GM19193 (cell line): ENCODE results near the gene EBPL.

Experiments used
- POLR2A ChIP-seq: IDR thresholded peaks from 4 replicates; pipeline ENCODE4 v1.6.1; 2011; ENCODE audit not compliant: insufficient read depth, insufficient read length; ENCODE audit errors: extremely low read depth

Gene EBPL

DNA sequence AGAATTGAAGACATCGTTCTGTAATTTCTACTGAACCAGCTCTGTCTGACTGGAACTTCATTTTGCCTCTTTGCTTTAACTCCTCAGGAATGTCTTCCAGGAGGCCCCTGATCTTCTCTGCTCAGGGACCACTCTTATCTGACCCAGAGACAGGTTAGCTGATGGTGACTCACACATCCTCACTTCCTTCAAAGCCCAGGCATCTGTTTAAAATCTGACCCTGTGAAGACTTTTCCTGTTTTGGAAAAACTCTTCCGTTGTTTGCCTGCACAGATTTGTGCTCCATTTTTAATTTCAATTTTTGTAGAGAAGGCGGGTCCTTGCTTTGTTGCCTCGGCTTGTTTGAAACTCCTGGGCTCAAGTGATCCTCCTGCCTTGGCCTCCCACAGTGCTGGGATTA, 61.3 kb downstream of the EBPL start:
- no peak for TF ChIP-seq POLR2A

DNA sequence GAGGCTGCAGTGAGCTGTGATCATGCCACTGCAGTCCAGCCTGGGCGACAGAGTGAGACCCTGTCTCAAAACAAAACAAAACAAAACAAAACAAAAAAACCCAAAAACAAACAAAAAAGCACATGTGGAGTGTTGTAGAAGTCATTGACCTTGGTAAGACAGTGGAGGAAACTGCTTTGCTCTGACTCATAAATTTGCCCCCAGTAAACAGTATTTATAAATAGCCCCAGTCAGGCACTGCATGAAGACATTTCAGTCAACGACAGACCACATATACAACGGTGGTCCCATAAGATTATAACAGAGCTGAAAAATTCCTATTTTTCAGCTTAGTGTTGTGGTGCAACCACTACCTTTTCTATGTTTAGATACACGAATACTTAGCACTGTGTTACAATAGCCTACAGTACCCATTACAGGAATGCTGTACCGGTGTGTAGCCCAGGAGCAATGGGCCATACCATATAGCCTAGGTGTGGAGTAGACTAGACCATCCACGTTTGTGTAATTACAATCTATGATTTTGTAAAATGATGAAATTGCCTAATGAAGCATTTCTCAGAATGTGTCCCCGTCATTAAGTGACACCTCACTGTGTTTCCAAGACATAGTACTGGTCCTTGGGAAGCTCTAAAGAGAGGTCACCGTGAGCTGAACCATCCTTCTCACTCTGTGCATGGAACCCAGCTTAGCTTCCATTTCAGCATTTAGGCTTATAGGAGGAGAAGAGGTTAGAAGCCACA, 61.9 kb downstream of the EBPL start:
- TF ChIP-seq POLR2A = no peak

DNA sequence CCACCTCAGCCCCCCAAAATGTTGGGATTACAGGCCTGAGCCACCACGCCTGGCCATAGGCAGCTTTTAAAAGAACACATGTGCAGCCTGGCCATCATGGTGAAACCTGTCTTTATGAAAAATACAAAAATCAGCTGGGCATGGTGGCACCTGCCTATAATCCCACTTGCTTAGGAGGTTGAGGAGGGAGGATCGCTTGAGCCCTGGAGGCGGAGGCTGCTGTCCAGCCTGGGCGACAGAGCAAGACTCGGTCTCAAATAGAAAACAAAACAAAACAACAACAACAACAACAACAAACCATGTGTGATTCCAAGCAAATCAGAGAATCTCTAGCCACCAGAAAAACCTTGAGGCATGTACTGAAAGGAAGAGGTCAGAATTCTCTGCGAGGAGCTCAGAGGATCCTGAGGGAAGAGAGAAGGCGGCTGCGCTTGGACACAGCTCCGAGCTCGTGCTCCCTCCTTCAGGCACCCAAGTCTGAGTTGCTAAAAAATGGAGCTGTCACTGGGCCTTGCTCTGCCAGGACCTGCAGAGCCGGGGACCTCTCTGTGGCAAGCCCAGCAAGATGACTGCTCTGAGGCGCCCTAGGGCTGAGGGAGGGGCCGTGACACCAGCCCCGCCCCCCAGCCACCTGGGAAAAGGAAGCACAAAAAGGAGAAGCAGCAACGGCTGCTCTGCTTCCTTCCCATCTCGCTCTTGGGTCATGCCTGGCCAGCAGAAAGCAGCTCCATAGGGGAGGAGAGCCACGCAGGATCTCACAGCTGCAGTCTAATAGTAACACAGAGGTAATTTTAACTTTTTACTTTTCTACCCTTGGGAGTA, 63.2 kb downstream of the EBPL start, which contains the start of gene ARL11:
ARL11 (plus strand) TSS at position 677 of the 822 bp plus-strand sequence. CDS start 1,941 bp downstream, outside the sequence.
- TF ChIP-seq POLR2A = peak; percentile 85

DNA sequence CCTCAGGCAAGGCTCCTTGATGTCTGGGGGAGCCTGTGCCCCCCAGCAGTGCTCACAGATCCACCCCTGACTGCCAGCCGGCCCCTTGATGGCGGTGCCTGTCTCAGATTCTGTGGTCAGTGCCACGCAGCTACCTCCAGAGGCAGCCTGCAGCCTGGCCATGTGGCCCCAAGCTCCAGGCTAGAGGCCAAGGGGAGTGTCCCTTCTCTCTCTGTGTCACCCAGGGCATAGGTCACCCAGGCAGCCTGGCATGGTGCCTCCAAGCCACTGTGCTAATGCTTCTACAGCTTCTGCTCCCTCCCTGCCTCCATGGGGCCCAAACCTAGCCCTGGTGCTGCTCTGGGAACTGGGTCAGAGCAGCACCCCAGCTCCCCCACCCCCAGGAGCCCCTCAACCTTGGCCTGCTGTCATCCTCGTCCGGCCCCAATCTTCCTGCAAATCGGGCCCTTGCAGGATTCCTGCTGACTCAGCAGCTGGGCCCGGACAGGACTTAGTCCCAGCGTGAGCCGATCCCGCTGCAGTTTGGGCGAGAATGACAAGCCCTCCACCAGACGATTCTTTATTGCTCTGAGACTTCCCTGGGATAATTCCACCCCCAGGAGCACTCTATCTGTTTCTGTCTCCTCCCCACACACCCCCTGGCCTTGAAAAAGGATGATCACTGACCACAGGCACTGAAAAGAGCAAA, 65.8 kb downstream of the EBPL start:
- no peak for TF ChIP-seq POLR2A

DNA sequence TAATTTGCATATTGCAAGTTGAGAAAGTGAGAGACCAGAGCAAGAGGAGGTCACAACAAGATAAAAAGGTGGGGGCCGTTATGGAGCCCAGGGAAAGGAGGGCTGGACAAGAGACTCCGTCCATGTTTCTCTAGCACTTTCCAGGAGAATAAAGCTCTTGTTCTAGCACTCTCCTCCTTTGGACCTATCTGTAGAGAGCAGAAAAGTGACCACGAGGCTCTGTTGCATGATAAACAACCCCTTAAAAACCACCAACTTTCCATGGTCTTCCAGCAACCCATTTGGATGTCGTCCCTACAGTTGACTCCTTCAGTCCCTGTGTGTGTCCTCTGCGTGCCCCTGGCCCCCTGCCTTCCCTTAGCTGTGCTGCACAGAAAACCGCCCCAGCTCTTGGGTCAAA, 67.1 kb downstream of the EBPL start:
- TF ChIP-seq POLR2A = no peak

DNA sequence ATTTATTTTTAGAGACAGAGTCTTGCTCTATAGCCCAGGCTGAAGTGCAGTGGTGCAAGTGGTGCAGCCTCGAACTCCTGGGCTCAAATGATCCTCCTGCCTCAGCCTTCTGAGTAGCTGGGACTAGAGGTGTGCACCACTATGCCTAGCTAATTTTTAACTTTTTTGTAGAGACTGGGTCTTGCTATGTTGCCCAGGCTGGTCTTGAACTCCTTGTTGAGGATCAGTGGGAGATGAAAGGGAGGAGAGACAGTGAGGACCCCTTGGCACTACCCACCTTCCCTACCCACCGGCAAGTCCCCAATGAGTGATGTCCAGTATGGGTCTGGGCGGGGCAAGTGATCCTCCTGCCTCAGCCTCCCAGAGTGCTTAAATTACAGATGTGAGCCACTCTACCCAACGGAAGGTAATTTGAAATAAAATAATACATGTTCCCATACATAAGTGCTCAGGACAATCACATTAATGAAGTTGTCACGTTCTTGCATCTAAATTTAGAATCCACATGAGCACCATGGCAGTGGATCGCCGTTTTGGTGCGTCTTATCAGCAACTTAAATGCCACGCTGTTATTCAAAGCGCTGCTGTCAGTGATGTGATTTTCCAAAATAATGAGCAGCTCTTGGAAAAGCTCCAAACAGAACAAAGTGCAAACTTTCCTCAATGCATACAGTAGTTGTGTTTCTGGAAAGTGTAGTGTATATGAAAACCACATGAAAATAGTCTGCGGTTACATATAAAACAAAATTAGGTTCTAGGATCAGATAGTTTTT, 68.9 kb downstream of the EBPL start:
- no peak for TF ChIP-seq POLR2A

DNA sequence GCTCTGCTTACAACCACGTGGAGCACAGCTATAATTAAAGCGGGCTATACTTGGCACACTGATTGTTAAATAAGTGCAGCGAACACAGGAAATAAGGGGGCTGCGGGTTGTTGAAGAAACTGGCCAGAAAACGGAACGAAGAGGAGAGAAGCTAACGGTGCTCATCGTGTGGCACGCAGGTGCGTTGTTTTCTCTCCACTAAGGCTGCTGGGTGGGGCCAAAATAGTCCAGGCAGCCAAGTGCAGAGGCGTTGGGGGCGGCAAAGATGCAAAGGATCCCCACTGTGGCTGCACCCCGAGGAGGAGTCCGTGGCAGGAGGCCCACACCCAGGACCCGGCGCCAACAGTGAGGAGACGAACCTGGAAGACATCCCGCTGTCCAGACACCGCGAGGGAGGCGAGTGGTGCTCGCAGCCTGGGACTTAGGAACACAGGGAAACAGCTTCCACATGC, 71.1 kb downstream of the EBPL start:
- peak; percentile 34 for TF ChIP-seq POLR2A

DNA sequence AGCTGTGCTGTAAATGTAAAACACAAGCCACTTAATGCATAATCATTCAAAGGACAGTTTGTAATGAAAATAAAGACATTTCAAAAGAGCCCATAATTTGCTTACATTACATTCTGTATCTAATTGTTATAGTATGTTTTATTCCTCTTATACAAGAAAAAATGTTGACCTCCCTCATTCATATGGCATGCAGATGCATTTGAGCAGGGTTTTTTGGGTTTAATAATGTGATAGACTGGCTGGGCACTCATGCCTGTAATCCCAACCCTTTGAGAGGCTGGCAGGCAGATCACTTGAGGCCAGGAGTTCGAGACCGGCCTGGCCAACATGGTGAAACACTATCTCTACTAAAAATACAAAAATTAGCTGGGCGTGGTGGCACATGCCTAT, 74.6 kb downstream of the EBPL start:
- no peak for TF ChIP-seq POLR2A

DNA sequence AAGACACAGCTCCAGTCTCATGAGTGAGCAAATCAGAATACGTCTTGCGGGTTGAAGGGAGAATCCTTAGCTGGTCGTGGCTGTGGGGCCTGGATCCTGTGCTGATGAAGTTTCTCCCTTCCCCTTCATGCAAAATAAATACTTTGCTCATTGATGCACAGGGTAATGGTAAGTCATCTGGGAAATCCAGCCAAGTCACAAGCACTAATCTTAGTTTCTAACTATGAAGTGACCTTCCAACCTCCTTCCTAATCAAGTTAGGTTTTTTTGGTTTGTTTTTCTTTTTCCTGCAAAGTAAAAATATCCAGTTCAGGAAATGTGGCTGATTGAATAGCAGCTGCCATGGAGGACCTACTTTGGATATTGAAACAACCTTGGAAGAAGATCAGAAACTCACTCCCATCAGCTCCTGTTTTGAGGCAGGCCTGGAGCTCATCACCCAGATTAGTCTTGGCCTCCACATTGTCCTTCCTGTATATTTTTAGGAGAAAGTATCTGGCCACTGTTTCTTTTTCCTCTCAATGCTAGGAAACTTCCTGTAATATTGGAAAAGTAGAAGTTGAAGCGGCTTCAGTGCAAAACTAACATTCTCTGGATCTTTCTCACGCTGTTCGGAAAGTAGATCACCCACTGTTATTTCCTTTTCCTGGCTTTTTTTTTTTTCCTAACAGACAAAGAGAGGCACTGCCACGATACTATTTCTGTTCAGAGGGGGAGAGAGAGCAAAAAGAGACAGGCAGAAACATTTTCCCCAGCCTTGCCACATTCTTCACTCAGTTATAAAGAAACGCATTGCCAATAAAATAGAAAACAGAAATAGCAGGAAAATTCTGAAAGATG, 75.2 kb downstream of the EBPL start:
- TF ChIP-seq POLR2A = no peak
